ENCODE data around the gene BRINP2. TPM values are rescaled to one million over a fixed set of nuclear protein-coding genes. Genes with fewer than 3 reads are reported as not detected.

Gene BRINP2
- total RNA-seq, 1 donor from 2014 or later = 23.7 TPM

- Mint-ChIP-seq H3K4me1 (ENCODE audit: unreplicated experiment) (peaks cover 4% of the 10 kb centered on the region), H3K4me3 (no peak overlapping the region), H3K27ac (no peak overlapping the region), H3K36me3 (peaks cover 3% of the 10 kb centered on the region), H3K9me3 (peaks cover 4% of the 10 kb centered on the region), H3K27me3 (peaks cover 12% of the 10 kb centered on the region)
- DNase-seq (ENCODE audit: extremely low spot score, unreplicated experiment) = no peak
- TF ChIP-seq, protein P1, sequence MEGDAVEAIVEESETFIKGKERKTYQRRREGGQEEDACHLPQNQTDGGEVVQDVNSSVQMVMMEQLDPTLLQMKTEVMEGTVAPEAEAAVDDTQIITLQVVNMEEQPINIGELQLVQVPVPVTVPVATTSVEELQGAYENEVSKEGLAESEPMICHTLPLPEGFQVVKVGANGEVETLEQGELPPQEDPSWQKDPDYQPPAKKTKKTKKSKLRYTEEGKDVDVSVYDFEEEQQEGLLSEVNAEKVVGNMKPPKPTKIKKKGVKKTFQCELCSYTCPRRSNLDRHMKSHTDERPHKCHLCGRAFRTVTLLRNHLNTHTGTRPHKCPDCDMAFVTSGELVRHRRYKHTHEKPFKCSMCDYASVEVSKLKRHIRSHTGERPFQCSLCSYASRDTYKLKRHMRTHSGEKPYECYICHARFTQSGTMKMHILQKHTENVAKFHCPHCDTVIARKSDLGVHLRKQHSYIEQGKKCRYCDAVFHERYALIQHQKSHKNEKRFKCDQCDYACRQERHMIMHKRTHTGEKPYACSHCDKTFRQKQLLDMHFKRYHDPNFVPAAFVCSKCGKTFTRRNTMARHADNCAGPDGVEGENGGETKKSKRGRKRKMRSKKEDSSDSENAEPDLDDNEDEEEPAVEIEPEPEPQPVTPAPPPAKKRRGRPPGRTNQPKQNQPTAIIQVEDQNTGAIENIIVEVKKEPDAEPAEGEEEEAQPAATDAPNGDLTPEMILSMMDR (conservative IDR thresholded peaks at IDR 0.05) = no peak
Measured at GRCh38 chr1:177171536-177172123, 872 bp downstream of the BRINP2 start.

GRCh38 chr1:177172272-177172671, 1.5 kb downstream of the BRINP2 start:
- Mint-ChIP-seq H3K27me3 (peaks cover 13% of the 10 kb centered on the region), H3K4me3 (no peak overlapping the region), H3K27ac (no peak overlapping the region), H3K36me3 (peaks cover 3% of the 10 kb centered on the region), H3K4me1 (ENCODE audit: unreplicated experiment) (peaks cover 4% of the 10 kb centered on the region), H3K9me3 (peaks cover 4% of the 10 kb centered on the region)
- DNase-seq (ENCODE audit: extremely low spot score, unreplicated experiment) = no peak
- TF ChIP-seq, protein P1 (conservative IDR thresholded peaks at IDR 0.05) = no peak

DNA sequence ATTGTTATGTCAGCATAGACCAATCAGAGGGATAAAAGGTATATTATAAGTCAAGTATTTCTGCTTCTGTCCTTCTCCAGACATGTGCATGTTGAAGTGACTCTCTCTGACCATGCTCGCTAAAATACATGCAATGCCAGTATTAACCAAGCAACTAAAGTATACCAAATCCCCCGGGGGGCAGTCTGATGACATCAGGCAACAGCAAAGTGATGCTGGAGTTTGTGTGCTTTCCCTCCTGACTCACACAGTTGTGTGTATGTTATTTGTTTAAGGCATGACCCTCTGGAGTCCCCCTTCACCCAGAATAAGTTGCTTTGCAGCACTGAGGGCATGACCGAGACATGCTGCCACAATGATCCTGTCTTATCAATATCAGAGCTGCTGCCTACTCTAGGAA, 2.1 kb downstream of the BRINP2 start:
- TF ChIP-seq, protein P1 (conservative IDR thresholded peaks at IDR 0.05) = no peak
- H3K9me3 Mint-ChIP-seq = peaks cover 4% of the 10 kb centered on the region
- no peak for DNase-seq (ENCODE audit: extremely low spot score, unreplicated experiment)
- H3K36me3 Mint-ChIP-seq = peaks cover 3% of the 10 kb centered on the region
- H3K4me1 Mint-ChIP-seq (ENCODE audit: unreplicated experiment) = peaks cover 4% of the 10 kb centered on the region
- no peak overlapping the region for H3K27ac Mint-ChIP-seq
- no peak overlapping the region for H3K4me3 Mint-ChIP-seq
- H3K27me3 Mint-ChIP-seq = peaks cover 18% of the 10 kb centered on the region

- Mint-ChIP-seq H3K9me3 (peaks cover 4% of the 10 kb centered on the region), H3K4me1 (ENCODE audit: unreplicated experiment) (peaks cover 4% of the 10 kb centered on the region), H3K36me3 (peaks cover 3% of the 10 kb centered on the region), H3K27me3 (peaks cover 28% of the 10 kb centered on the region), H3K4me3 (peak overlapping the region; percentile 59), H3K27ac (no peak overlapping the region)
- no peak for DNase-seq (ENCODE audit: extremely low spot score, unreplicated experiment)
- TF ChIP-seq, protein P1 (conservative IDR thresholded peaks at IDR 0.05) = no peak
Measured at GRCh38 chr1:177173976-177174375, 3.2 kb downstream of the BRINP2 start.

DNA sequence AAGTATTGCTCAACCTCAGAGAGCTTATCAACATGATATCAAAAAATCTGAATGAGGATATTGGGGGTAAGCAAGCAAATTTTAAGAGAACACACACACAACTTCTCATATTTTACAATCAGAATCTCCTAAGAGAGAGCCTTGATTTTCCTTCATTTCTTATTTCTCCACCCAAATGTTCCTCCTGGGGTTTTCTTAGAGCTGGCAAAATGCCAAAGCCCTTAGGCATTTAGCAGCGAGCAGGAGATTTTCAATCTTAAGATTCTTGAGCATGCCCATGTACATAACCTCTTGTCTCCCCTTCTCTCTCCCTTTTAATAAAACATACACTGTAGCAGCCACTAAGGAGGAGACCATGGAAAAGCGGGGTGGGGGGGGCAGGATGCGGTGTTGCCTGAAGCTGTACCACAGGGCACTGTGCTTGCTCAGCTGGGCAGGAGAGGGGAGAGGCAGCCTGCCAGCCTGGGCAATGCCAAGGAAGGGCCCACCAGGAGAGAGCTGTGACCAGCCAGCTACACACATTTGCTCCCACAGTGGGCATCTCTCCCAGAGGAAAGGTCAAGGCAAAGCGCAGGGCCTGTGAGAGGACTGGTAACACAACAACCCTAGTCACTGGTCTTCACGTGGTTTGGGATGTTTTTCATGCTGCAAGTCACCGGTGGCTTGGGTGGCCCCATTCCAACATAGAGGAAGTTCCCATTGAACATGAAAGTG, 4.3 kb downstream of the BRINP2 start:
- H3K27me3 Mint-ChIP-seq = peaks cover 35% of the 10 kb centered on the region
- TF ChIP-seq, protein P1 (conservative IDR thresholded peaks at IDR 0.05) = no peak
- H3K9me3 Mint-ChIP-seq = peaks cover 4% of the 10 kb centered on the region
- DNase-seq (ENCODE audit: extremely low spot score, unreplicated experiment) = no peak
- H3K4me1 Mint-ChIP-seq (ENCODE audit: unreplicated experiment) = peaks cover 4% of the 10 kb centered on the region
- H3K27ac Mint-ChIP-seq = no peak overlapping the region
- peaks cover 3% of the 10 kb centered on the region for H3K36me3 Mint-ChIP-seq
- no peak overlapping the region for H3K4me3 Mint-ChIP-seq
